ENCODE results near the gene PRR19. TPM values are rescaled to one million over a fixed set of nuclear protein-coding genes. Genes with fewer than 3 reads are reported as not detected.

The PRR19 gene
- total RNA-seq, 2 experiments from 2014 or later, result 0.40 to 1.4 TPM

DNA sequence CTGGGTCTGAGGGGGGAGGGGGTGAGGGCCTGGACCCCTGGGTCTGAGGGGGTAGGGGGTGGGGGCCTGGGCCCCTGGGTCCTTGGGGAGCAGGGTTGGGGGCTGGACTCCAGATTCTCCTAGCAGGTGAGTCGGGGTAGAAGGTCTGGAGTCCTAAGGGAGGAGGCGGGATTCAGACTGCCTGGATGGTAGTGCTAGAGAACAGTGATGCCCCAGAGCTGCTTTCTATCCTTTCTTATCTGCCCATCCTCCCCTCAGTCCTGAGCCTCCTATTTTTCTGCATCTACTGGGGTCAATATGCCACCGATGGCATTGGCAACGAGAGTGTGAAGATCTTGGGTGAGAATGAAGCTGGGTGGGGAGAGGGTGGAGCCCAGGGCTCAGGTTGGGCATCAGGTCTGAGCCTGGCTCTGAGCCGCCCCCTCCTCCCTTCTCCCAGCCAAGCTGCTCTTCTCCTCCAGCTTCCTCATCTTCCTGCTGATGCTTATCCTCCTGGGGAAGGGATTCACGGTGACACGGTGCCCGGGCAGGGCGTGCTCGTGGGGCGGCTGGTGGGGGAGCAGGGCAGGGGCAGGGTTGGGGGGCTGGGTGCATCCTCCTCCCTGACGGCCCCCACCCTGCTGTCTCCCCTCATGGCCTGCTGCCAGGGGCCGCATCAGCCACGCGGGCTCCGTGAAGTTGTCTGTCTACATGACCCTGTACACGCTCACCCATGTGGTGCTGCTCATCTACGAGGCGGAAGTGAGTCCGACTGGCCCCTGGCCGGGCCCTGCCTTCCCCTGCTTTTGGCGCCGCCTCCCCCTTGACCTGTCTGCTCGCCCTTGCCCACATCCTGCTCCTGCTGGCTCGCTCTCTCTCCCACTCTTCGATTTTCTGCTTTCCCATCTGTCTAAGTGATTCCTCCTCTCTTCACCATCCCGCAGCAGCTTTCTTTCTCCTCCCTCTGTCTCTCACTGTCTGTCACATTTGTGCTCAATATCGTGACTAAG lies 14.6 kb downstream of the PRR19 start:
- TF ChIP-seq EZH2phosphoT487 (IDR thresholded peaks at IDR 0.05; ENCODE audit: borderline replicate concordance, low read depth, low read length), result no peak
- TF ChIP-seq, protein P1, sequence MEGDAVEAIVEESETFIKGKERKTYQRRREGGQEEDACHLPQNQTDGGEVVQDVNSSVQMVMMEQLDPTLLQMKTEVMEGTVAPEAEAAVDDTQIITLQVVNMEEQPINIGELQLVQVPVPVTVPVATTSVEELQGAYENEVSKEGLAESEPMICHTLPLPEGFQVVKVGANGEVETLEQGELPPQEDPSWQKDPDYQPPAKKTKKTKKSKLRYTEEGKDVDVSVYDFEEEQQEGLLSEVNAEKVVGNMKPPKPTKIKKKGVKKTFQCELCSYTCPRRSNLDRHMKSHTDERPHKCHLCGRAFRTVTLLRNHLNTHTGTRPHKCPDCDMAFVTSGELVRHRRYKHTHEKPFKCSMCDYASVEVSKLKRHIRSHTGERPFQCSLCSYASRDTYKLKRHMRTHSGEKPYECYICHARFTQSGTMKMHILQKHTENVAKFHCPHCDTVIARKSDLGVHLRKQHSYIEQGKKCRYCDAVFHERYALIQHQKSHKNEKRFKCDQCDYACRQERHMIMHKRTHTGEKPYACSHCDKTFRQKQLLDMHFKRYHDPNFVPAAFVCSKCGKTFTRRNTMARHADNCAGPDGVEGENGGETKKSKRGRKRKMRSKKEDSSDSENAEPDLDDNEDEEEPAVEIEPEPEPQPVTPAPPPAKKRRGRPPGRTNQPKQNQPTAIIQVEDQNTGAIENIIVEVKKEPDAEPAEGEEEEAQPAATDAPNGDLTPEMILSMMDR (conservative IDR thresholded peaks at IDR 0.05; ENCODE audit: low read length), result no peak
- Histone ChIP-seq H2AFZ (ENCODE audit: low read length) (peak overlapping the region; percentile 63), H3K9me3 (ENCODE audit: low read length) (no peaks in the 10 kb centered on the region), H3K79me2 (ENCODE audit: insufficient read depth, low read depth, low read length) (no peaks in the 10 kb centered on the region), H3K4me2 (ENCODE audit: low read length) (peak overlapping the region; percentile 50), H3K36me3 (ENCODE audit: insufficient read depth, low read length) (no peaks in the 10 kb centered on the region), H4K20me1 (ENCODE audit: insufficient read depth, low read length) (no peaks in the 10 kb centered on the region), H3K4me3 (ENCODE audit: low read depth, low read length, poor library complexity, severe bottlenecking) (peak overlapping the region; percentile 24), H3K4me1 (ENCODE audit: insufficient read depth, low read length, poor library complexity, severe bottlenecking) (peaks cover 28% of the 10 kb centered on the region), H3K9me2 (ENCODE audit: insufficient read depth, low read length) (no peaks in the 10 kb centered on the region), H3K27ac (ENCODE audit: low read depth, low read length, poor library complexity, severe bottlenecking) (peak overlapping the region; percentile 44)
- DNase-seq (ENCODE audit: low spot score), result peak; percentile 55
- POLR2A ChIA-PET, result interaction anchor here (0.7 kb wide), 1 partner anchor 36 kb away, joined by 7 read pairs; no protein-coding TSS in a partner anchor
- no TSS peak for BruUV-seq (replicated peaks)
- CTCF ChIA-PET (ENCODE audit: unreplicated experiment), result no interaction called here
- intact Hi-C loops (cut with micrococcal nuclease; ENCODE audit: unreplicated experiment), result no loop called here

DNA sequence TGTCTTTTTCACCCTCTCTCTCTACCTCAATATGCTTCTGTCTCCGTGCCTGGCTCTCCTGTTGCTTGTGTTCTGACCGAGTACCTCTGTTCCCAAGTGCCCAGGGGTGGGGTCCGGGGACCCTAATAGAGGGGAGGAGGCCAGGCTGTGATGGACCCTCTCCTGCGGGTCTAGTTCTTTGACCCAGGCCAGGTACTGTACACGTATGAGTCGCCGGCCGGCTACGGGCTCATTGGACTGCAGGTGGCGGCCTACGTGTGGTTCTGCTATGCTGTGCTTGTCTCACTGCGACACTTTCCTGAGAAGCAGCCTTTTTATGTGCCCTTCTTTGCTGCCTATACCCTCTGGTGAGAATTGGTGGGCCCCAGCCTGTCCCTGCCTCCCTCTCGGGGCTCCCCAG lies 15.6 kb downstream of the PRR19 start:
- POLR2A ChIA-PET, result no interaction called here
- DNase-seq (ENCODE audit: low spot score), result peak; percentile 48
- H2AFZ ChIP-seq (ENCODE audit: low read length), result peak overlapping the region; percentile 63
- no peaks in the 10 kb centered on the region for H3K79me2 ChIP-seq (ENCODE audit: insufficient read depth, low read depth, low read length)
- H3K9me3 ChIP-seq (ENCODE audit: low read length), result no peaks in the 10 kb centered on the region
- no peaks in the 10 kb centered on the region for H3K36me3 ChIP-seq (ENCODE audit: insufficient read depth, low read length)
- peak overlapping the region; percentile 50 for H3K4me2 ChIP-seq (ENCODE audit: low read length)
- H3K4me3 ChIP-seq (ENCODE audit: low read depth, low read length, poor library complexity, severe bottlenecking), result peak overlapping the region; percentile 24
- peaks cover 28% of the 10 kb centered on the region for H3K4me1 ChIP-seq (ENCODE audit: insufficient read depth, low read length, poor library complexity, severe bottlenecking)
- BruUV-seq (replicated peaks), result no TSS peak
- peak overlapping the region; percentile 44 for H3K27ac ChIP-seq (ENCODE audit: low read depth, low read length, poor library complexity, severe bottlenecking)
- no peak for TF ChIP-seq EZH2phosphoT487 (IDR thresholded peaks at IDR 0.05; ENCODE audit: borderline replicate concordance, low read depth, low read length)
- TF ChIP-seq, protein P1 (conservative IDR thresholded peaks at IDR 0.05; ENCODE audit: low read length), result peak; percentile 55
- intact Hi-C loops (cut with micrococcal nuclease; ENCODE audit: unreplicated experiment), result no loop called here
- CTCF ChIA-PET (ENCODE audit: unreplicated experiment), result no interaction called here
- H4K20me1 ChIP-seq (ENCODE audit: insufficient read depth, low read length), result no peaks in the 10 kb centered on the region
- H3K9me2 ChIP-seq (ENCODE audit: insufficient read depth, low read length), result no peaks in the 10 kb centered on the region

DNA sequence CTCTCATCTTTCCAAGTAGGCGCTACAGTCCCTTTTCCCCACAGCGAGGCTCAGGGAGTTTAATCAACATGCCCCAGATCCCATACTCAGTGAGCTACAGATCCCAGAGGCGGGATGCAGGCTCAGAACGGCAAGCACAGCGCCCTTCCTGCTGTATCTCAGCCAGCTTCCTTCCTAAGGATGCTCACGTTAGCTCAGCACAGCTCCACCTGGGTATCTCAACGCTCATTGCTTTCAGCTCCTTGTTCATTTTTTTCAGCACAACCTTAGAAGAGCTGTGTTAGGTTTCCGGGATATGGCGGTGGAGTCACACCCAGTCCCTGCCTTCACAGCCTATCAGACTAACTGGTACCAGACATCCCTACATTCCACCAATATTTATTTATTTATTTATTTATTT lies 20.4 kb downstream of the PRR19 start:
- no peak overlapping the region for H3K4me2 ChIP-seq (ENCODE audit: low read length)
- ChIA-PET CTCF (ENCODE audit: unreplicated experiment) (no interaction called here), POLR2A (no interaction called here)
- H3K9me2 ChIP-seq (ENCODE audit: insufficient read depth, low read length), result no peaks in the 10 kb centered on the region
- H4K20me1 ChIP-seq (ENCODE audit: insufficient read depth, low read length), result no peaks in the 10 kb centered on the region
- H3K9me3 ChIP-seq (ENCODE audit: low read length), result no peaks in the 10 kb centered on the region
- no TSS peak for BruUV-seq (replicated peaks)
- no peak overlapping the region for H2AFZ ChIP-seq (ENCODE audit: low read length)
- H3K4me1 ChIP-seq (ENCODE audit: insufficient read depth, low read length, poor library complexity, severe bottlenecking), result peaks cover 31% of the 10 kb centered on the region
- H3K79me2 ChIP-seq (ENCODE audit: insufficient read depth, low read depth, low read length), result peaks cover 17% of the 10 kb centered on the region; the same call in 1 of the 2 replicates
- intact Hi-C loops (cut with micrococcal nuclease; ENCODE audit: unreplicated experiment), result no loop called here
- H3K36me3 ChIP-seq (ENCODE audit: insufficient read depth, low read length), result no peaks in the 10 kb centered on the region
- TF ChIP-seq, protein P1 (conservative IDR thresholded peaks at IDR 0.05; ENCODE audit: low read length), result no peak
- TF ChIP-seq EZH2phosphoT487 (IDR thresholded peaks at IDR 0.05; ENCODE audit: borderline replicate concordance, low read depth, low read length), result no peak
- no peak overlapping the region for H3K27ac ChIP-seq (ENCODE audit: low read depth, low read length, poor library complexity, severe bottlenecking)
- no peak for DNase-seq (ENCODE audit: low spot score)
- H3K4me3 ChIP-seq (ENCODE audit: low read depth, low read length, poor library complexity, severe bottlenecking), result no peak overlapping the region
